ENCODE results near the gene RBM10.

Gene RBM10

DNA sequence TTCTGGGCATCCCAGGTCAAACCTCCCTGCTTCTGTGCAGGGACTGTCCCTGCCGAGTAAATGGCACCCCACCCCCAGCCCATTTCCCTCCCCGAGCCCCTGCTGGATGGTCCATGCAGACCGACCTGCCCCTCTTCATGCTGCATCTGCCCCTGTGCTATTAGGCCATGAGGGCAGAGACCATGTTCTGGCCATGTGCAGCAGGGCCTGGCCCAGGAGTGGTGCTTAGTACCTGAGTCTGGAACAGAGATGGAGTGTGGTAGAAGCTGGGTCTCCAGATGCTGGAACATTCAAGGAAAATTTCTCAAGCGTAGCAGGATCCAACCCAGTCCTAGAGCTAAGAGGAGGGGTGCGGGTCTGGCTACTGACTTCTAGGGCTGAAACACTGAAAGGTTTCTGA lies 33.3 kb downstream of the RBM10 start:
- no peak for DNase-seq

DNA sequence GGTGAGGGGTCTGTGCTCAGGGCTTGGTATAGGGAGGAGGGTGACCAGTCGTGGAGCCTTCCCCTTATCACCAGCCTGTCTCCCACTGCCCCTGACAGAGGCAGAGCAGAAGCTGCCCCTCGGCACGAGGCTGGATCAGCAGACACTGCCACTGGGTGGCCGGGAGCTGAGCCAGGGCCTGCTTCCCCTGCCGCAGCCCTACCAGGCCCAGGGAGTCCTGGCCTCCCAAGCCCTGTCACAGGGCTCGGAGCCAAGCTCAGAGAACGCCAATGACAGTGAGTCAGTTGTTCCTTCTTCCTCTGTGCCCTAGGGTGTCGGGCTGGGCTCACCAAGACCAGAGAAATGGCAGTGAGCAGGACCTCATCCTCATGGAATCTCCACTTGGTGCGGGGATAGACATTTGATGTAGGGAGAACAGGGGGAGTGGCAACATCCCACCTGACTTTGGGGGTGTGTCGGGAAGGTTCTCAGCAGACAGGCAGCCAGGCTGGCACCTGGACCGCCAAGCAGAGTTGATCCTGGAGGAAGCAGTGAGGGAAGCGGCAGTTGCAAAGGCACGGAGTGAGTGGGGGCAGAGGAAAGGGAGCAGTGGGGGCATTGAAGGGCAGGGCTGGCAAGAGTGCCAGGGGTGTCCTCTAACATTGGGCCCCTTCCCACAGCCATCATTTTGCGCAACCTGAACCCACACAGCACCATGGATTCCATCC lies 34.4 kb downstream of the RBM10 start:
- no peak for DNase-seq

DNA sequence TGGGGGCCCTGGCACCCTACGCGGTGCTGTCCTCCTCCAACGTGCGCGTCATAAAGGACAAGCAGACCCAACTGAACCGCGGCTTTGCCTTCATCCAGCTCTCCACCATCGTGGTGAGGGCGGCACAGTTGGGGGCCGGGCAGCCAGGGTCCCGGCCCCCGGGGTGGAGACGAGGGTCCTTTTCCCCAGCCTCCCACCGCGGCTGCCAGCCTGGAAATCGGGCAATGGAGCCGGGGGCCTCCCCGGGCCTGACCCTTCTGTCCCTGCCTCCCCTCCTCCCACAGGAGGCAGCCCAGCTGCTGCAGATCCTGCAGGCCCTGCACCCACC lies 34.9 kb downstream of the RBM10 start:
- no peak for DNase-seq

DNA sequence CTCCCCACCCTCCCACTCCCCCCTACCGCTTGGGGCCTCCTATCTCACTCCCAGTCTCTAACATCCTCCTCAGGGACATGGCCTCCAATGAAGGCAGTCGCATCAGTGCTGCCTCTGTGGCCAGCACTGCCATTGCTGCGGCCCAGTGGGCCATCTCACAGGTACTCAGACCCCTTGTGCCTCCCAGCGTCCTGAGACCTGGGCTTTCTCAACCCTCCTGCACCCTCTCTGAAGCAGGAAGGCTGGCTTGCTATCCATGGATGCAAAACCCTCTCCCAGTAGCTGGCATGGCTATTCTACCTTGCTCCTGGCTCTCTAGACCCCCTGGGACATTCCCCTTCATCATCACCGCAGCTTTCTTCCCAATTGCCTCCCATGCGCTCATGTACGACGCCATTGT lies 35.3 kb downstream of the RBM10 start:
- DNase-seq, result no peak

DNA sequence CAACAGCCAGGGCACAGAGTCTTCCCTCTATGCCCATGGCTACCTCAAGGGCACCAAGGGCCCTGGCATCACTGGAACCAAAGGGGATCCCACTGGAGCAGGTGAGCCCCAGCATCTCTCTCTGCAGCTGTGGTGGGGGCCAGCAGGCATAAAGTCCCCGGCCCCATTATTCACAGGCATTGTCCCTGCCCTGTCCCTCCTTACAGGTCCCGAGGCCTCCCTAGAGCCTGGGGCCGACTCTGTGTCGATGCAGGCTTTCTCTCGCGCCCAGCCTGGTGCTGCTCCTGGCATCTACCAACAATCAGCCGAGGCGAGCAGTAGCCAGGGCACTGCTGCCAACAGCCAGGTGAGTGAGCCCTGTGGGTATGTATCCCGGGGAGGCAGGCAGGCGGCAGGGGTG lies 36.3 kb downstream of the RBM10 start:
- DNase-seq, result no peak

DNA sequence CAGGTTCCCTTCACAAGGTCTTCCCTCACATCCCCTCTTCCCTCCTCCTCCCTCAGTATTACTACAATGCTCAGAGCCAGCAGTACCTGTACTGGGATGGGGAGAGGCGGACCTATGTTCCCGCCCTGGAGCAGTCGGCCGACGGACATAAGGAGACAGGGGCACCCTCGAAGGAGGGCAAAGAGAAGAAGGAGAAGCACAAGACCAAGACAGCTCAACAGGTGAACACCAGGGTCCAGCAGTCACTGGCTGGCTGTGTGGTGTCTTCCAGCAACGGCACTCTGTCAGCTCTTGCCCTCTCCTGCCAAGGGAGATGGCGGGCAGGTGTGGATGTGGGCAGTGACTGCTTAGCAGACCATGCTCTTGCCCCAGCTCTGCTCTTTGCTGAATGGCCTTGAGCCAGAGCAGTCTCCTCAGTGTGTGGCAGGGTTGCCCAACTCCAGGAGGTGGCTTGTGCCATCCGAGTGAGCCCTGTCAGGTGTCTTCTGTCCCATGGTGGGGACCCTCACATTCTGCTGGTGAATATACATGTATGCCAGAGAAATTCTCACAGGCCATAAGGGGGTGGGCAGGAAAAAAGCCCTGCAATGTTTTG lies 37.2 kb downstream of the RBM10 start:
- DNase-seq, result no peak

DNA sequence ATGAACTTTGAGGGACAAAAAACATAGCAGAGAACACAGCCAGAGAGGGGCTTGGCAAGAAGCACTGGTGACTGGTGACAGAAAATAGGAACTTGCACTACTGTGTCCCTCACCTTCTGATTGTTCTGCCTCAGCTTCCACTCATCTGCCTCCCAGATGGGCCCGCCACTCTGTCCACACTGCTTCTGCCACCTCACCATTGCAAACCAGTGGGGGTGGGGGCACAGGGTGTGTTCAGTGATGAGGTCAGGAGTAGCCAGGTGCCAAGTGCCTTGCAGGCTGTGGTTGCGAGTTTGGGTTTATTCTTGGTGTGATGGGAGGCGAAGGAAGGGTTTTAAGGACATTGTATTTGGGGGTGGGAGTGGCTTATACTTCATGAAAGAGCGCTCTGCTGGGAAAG lies 39.5 kb downstream of the RBM10 start:
- DNase-seq, result no peak

DNA sequence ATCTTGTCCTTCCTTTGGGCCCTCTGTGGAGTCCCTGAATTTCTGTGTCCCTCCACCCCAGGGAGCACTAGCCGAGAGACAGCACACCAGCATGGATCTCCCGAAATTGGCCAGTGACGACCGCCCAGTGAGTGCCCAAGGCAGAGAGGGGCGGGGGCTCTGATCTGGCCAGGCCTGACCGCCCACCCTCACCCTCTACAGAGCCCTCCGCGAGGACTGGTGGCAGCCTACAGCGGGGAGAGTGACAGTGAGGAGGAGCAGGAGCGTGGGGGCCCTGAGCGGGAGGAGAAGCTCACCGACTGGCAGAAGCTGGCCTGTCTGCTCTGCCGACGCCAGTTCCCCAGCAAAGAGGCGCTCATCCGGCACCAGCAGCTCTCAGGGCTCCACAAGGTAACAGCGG lies 40.2 kb downstream of the RBM10 start:
- DNase-seq, result no peak

DNA sequence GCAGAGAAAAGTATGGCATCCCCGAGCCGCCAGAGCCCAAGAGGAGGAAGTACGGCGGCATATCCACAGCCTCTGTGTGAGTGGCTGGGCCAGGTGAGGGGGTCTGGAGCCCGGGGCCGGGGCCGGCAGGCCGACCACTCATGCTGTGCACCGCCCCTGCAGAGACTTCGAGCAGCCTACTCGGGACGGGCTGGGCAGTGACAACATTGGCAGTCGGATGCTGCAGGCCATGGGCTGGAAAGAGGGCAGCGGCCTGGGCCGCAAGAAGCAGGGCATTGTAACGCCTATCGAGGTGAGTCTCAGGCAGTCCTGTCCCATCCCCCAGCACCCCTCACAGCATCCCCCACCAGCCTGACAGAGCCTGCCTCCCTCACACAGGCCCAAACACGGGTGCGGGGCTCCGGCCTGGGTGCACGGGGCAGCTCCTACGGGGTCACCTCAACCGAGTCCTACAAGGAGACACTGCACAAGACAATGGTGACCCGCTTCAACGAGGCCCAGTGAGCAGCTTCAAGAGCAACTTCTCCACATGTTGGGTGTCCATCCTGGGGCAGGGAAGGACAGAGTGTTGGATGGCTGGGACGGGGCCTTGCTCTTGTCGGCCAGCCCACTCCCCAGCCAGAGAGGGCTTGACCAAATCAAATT lies 41.2 kb downstream of the RBM10 start:
- no peak for DNase-seq

DNA sequence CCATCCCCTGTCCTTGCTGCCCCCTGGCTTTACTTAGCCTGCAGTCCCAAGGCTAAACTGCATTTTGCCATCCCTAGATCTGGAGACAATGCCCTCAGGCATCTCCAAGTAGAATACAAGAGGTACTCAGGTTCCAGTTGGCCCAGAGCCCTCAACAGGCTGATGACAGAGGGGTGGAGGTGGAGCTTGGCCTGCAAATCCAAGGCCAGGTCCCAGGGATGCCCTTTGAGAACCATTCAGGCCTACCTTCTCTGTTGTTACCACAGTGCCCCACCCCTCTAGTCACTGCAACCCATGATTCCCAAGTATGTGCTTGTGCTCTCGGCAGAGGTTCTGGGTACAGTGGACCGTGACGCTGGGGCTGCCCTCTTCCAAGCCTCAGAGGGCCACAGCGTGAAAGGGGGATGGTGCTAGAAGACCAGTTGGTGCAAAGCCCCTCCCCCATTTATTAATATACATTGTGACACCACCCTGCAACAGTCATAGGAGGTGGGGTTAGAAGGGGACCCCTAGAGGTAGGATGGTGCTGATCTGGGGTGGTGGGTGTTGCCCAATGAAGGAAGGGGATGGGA lies 42.2 kb downstream of the RBM10 start:
- no peak for DNase-seq

DNA sequence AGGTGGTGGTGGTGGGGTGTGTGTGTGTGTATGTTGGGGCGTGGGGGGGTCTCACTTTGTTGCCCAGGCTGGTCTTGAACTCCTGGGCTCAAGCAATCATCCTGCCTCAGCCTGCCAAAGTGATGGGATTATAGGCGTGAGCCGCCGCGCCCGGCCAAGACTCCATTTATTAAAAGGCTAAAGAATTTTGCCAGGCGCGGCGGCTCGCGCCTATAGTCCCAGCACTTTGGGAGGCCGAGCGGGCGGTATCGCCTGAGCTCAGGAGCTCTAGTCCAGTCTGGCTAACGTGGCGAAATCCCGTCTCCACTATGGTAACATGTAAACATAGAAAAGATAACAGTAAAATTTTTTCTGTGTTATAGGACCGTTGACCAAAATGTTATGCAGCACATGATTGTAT lies 44.9 kb downstream of the RBM10 start:
- DNase-seq, result no peak

DNA sequence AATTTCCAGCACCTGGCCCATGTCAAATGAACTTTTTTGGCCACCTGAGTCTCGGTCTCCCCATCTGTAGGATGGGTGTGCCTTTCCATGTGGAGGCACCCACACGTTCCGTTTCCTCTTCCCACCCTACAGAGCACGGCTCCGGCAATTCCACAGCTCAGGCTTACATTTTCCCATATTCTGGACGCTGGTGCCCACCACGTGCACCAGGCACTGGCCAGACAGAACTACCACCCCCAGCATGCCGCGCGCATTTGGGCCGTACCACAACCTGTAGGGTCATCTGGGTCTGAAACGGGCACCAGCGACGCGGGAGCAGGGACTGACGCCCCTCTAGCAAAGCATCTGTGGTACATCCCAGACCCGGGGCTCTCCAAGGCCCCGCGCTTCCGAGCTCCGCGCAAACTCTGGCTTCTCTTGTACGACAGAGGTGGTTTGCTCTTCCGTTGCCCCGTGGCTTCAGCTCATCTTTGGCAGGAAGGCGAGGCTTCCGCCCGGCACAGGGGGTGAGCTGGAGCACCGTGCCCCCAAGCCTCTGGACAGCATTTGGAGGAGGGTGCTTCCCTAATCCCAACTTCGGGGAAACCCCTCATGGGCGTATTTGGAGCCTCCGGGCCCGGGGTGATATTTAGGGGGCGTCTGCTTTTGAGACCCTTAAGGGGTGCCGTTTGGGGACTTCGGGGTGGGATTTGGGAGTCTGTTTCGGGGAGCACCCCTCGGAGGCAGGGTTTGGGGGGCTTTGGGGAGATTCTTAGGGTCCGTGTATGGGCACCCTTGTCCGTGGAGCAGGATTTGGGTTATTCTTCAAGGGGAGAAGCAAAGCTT lies 45.6 kb downstream of the RBM10 start:
- peak; percentile 90 for DNase-seq

DNA sequence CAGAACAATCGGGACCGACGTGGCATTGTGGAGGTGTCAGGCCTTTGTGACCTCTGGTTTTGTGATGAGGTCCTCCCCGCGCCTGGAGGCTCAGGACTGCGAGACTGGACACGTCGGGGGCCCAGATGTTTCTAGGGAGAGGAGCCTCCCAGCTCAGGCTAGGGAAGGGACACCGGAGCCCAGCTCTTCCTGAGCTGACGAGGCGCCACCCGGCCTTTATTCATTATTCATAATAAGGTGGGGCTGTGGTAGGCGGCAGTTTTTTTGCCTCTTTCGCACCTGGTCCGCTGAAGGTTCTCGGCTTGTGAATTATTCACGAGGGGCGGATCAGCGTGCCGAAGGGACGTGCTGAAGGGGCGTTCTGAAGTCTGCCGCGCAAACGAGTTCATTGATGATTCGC lies 46.3 kb downstream of the RBM10 start:
- peak; percentile 33 for DNase-seq

DNA sequence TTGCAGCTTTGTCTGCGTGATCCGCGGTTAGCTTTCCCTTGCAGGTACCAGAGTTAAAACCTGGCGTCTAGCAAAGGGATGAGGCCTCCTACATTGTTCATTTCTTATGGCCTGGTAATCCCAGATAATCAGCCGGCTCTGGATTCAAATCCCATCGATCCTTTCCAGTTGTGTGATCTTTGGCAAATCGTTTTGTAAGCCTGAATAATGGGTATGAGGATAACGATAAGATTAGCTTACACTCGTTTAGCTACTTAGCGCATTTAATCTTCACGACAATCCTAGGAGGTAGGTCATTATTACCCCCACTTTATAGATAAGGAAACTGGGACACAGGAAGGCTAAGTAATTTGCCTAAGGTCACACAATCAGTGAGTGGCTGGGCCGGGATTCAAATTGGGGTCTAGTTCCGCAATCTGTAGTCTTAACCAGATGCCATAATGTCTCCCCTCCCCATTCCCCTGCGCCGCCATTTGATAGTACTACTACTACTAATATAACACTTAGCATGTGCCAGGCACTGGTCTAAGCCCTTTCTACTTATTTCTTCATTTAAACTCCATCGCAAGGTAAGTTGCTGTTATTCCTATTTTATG lies 46.9 kb downstream of the RBM10 start:
- no peak for DNase-seq

DNA sequence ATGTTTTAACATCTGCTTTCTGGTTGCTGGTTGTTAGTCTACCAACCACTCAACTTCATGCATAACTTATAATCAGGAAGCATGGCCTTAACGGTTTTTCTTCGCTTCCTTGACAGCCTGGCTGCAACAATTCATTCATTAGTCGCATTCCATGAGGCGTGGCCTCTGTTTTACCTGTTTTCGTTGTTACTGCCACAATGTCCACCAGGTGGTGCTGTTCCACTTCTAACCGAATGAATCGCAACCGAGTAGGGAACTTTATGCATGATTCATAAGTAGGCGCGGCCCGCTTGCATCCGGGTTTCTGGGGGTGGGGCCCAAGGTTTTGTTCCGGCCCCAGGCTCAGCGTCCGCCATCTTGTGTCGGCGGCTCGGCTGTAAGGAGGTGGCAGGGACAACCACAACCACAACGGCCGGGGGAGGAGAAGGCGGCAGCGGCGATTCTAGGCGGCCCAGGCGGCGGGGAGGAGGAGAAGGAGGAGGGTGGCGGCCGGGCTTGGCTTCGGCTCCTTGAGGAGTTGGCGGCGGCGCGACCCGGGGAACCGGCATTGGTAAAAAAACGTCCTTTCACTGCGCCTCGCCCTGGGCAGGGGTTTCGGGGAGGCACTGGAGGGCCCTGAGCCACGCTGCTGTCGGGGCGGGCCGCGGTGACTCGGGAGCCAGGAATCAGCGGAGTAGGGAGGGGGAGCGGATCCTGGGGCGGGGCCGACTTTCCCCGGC lies 48.6 kb downstream of the RBM10 start, which contains the start of gene UBA1:
Gene UBA1 (plus strand): TSS at position 355 of the 719 bp plus-strand sequence. CDS start 4,974 bp downstream, outside the sequence.
- DNase-seq, result peak; percentile 78

DNA sequence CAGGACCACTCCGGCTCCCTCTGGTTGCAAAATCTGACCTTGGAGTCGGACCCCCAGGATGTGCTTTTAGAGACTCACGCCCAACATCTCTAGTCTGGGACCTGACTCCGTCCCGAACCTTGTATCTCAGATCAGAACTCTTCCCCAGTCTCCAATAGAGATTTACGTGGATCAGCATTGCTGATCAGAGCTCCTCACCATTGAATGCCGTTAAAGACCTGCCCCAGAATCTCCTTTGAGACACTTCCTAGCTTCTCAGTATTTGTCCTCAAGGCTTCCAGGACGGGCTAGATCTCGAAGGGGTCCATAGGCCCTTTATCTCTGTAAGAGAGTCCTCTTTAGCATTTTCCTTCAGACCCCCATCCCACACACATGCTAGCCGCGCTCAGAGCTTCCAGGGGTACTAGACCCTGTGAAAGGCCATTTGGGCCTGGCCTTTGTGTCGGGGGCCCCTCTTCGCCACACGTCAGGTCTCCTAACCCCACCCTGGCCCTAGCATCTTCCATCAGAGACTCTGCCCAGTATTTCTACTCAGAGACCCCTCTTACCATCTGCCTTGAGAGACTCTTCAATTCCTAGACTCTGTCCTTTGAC lies 49.3 kb downstream of the RBM10 start:
- no peak for DNase-seq

DNA sequence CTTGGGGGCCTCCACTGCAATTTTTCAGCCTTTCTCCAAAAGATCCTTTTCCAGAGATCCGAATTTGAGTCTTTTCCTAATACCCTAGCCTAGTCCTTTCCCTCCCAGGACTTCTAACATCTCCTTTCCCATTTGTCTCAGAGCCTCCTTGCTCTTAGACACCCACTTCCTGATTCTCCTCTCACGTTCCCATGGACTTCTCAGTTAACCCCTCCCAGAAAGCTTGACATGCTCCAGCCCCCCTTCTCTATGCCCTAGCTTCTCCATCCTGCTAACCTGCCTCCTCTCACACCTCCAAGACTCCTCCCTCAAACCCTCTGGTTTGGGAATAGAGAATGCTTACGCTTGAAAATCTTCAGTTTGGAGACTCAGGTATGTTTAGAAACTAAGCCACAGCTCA lies 51.1 kb downstream of the RBM10 start:
- no peak for DNase-seq

DNA sequence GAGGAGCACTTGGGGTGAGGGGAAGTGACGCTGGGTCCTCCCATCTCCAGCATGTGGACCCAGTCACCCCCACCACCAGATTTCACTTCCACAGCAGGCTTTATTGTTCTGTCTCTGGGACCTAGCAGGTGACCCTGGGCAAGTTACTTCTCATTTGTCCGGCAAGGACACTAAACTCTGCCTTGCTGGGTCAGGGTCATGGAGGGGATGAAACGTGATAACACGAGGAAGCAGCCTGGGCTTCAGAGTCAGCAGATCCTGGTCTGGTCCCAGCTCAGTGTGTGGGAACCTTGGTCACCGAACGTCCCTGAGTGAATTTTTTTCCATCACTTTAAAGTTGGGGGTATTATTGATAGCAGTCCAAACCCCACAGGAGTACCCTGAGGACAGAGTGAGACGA lies 52.5 kb downstream of the RBM10 start:
- no peak for DNase-seq

DNA sequence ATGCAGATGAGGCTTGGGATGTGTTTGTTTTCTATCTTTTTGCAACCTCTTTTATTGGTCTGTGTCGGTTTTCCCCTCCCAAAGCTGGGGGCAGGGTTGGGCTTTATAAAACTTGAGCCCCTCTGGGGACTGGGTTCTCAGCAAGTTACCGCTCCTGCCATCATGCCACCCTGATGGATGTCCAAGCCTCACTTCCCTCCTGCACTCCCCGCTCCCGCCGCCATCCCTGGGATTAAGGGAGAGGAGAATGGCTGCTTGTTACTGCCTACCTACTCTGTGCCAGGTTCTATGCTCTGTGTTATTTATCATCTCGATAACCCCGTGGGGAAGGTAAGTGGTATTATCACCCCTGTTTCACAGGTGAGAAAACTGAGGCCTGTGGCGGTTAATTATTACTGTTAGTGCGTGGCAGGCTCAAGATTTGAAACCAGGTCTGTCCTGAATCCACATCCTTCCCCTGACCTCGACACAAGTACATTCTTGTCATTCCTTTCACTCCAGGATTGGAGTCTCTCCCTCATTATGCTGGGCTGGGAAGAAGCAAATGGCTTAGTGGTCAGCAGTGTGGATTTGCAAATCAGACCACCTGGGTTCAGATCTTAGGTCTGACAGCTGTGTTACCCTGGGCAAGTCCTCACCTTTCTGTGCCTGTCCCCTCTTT lies 53.1 kb downstream of the RBM10 start:
- DNase-seq, result no peak

DNA sequence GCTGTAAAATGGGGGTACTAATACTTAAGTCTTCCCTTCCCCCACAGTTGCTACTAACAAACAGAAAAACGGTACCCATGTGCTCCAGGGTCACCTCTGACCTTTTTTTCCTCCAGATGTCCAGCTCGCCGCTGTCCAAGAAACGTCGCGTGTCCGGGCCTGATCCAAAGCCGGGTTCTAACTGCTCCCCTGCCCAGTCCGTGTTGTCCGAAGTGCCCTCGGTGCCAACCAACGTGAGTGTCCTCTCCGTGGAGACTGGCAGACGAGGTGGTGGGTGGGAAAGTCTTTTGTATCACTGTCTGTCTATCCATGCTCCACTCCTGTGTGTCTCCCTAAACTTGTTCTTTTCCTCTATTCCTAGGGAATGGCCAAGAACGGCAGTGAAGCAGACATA lies 53.7 kb downstream of the RBM10 start:
- DNase-seq, result no peak

DNA sequence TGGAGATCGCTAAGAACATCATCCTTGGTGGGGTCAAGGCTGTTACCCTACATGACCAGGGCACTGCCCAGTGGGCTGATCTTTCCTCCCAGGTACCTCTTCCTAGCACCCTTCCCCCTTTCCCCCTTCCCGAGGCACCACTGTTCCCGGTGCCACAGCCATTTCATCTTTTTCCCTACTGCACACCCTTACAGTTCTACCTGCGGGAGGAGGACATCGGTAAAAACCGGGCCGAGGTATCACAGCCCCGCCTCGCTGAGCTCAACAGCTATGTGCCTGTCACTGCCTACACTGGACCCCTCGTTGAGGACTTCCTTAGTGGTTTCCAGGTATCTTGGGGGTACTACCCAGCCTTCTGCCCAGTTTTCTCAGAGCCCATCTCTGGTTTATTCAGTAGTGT lies 54.3 kb downstream of the RBM10 start:
- DNase-seq, result no peak
